ENCODE data around the gene CFAP52. TPM values are rescaled to one million over a fixed set of nuclear protein-coding genes. Genes with fewer than 3 reads are reported as not detected.

The CFAP52 gene
- total and polyA plus RNA-seq, 2 of the 13 experiments (the other 11 are each of a cell fraction or from before 2014, with no cell fraction given) = not detected

GRCh38 chr17:9644910-9645751 lies 68.7 kb downstream of the CFAP52 start, which contains the start of gene USP43 (continued):
- TF ChIP-seq ZNF609 (CRISPR knock-in tag; IDR thresholded peaks at IDR 0.05; ENCODE audit: borderline replicate concordance) (no peak), HNRNPL (IDR thresholded peaks at IDR 0.05; ENCODE audit: low read depth, low read length) (0 out of 2 replicates have a peak, but pooled peaks have one; percentile 27), TMF1 (CRISPR knock-in tag; IDR thresholded peaks at IDR 0.05; ENCODE audit: low read depth) (no peak), HDAC2 (CRISPR knock-in tag; IDR thresholded peaks at IDR 0.05) (0 out of 2 replicates have a peak, but pooled peaks have one; percentile 5), SP5 (CRISPR knock-in tag; IDR thresholded peaks at IDR 0.05; ENCODE audit: borderline replicate concordance, low read depth) (peak; percentile 45; the same call in 1 of the 2 replicates), UBTF (CRISPR knock-in tag; IDR thresholded peaks at IDR 0.05) (0 out of 2 replicates have a peak, but pooled peaks have one; percentile 31), ZFP91 (CRISPR knock-in tag; IDR thresholded peaks at IDR 0.05; ENCODE audit: borderline replicate concordance) (peak; percentile 44; the same call in 1 of the 2 replicates), ZNF564 (CRISPR knock-in tag; IDR thresholded peaks at IDR 0.05) (no peak), NFKB2 (CRISPR knock-in tag; IDR thresholded peaks at IDR 0.05; ENCODE audit: borderline replicate concordance) (peak; percentile 20; the same call in 1 of the 2 replicates), ZNF768 (CRISPR knock-in tag; IDR thresholded peaks at IDR 0.05) (peak; percentile 14; the same call in 1 of the 2 replicates), ZBTB7B (CRISPR knock-in tag; IDR thresholded peaks at IDR 0.05) (peak; percentile 8; the same call in 1 of the 2 replicates), SETDB1 (CRISPR knock-in tag; IDR thresholded peaks at IDR 0.05; ENCODE audit: borderline replicate concordance) (0 out of 2 replicates have a peak, but pooled peaks have one; percentile 28), ZC3H13 (CRISPR knock-in tag; IDR thresholded peaks at IDR 0.05) (0 out of 2 replicates have a peak, but pooled peaks have one; percentile 48), E2F1 (CRISPR knock-in tag; IDR thresholded peaks at IDR 0.05) (no peak), ZNF777 (CRISPR knock-in tag; IDR thresholded peaks at IDR 0.05) (peak; percentile 24; the same call in 1 of the 2 replicates), TAF1 (CRISPR knock-in tag; IDR thresholded peaks at IDR 0.05) (peak; percentile 63), KLF12 (CRISPR knock-in tag; IDR thresholded peaks at IDR 0.05; ENCODE audit: borderline replicate concordance) (peak; percentile 18; the same call in 1 of the 2 replicates), KAT8 (CRISPR knock-in tag; IDR thresholded peaks at IDR 0.05) (0 out of 2 replicates have a peak, but pooled peaks have one; percentile 34)
